GM21723 (cell line): ENCODE data around the gene EHD3.

Experiments
- ATAC-seq: cut with Tn5 transposase; IDR thresholded peaks from one replicate; pipeline ENCODE4 v1.9.1; 2021; ENCODE audit warnings: mild to moderate bottlenecking, moderate library complexity; ENCODE audit not compliant: unreplicated experiment

The EHD3 gene

DNA sequence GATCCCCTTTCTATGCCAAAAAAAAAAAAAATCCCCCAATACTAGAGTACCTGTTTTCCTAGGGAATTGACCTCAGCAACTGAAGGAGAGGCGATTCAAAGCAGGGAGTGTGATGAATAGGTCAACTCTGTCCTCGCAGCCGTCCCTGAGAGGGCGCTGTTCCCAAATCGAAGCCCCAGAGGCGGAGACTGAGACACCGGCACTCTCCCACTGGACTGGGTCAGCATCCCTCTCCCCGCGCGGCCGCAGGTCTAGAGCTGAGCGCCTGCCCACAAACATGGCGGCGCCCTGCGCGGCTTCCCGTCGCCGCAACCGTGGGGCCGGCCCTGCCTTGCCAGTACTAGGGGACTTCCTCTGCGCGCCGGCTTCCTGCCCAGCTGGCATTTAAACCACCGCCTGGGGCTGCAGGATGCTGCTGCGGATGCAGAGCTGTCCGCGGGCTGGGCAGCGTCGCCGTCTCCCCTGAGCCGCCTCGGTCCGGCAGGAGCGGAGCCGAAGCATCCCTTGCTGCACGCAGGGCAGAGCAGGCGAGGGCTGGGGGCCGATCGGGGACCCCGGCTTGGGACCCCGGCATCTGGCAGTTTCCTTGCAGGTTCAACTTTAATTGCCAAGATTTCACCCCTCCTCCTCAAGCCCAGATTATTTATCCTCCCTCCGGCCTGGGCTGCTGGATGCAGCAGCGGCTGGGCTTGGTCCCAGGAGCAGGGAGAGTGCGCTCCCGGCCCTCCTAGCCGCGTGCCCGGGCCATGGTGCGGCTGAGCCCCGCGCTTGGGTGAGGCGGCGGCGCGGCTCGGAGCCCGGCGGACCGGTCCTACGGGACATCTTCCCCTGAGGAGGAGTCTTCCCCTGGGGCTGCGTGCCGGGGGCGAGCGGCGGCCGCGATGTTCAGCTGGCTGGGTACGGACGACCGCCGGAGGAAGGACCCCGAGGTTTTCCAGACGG, at the start of gene EHD3:
TSS of gene EHD3 (plus strand) at position 412 of the 942 bp plus-strand sequence. CDS start at position 882, 470 bp downstream.
- peak; percentile 97 for ATAC-seq

GRCh38 chr2:31187166-31187565, 46.8 kb upstream of the EHD3 start:
- ATAC-seq, result no peak

DNA sequence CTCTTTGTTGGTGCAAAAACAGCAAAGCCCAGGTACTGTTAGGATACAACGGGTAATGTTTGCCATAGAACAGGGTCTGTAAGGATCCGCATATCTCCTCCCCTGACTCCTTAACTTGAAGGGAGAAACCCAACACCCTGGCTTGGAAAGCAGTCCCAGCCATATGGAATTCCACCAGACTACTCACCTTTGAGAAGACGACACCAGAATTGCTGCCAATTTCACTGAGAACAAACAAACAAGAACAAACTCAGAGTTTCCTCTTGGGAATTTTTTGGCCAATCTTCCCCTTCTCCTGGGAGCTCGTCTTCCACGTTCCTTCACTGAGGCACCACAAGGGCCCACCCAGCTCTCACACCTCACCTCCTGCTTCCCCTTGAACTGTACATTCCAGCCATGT, 45.8 kb upstream of the EHD3 start:
- no peak for ATAC-seq

- ATAC-seq, result no peak
These were observed 44.8 kb upstream of the EHD3 start for GRCh38 chr2:31189141-31189540.

GRCh38 chr2:31190188-31190587, 43.8 kb upstream of the EHD3 start:
- ATAC-seq, result no peak

DNA sequence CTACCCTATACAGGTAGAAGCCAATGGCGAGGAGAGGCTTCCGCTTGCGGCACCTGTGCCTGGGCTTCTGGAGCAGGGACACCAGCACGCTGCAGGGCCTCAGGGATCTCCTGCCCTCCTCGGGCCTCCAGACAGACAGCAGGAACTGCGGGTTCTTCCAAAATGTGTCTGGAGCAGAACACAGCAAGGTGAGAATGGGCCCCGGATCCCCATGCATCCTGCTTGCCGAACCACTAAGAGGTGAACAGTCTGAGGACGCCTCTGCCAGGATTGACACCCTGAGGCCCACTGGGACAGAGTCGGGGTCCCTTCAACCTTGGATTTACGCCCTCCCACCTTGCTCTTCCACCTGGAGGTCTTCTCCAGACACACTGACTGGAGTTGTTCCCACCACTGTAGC, 42.0 kb upstream of the EHD3 start:
- ATAC-seq, result no peak

DNA sequence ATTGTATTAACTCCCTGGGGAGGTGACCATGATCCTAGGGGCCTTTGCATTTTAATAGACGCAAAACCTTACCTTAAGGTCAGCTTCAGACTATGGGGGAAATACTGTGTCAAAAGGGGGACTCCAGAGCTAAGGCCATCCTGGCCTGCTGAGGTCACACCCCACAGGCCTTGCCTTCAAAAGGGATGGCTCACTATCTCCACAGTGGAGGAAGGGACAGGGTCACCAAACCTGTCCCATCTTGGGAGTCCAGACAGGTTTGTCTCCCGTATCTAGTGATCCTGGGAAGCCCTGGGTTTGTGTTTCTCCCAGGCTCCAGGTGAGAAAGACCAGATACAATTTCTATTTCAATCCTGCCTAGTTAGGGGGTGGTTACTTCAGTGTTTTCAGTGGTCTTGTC, 41.6 kb upstream of the EHD3 start:
- no peak for ATAC-seq

DNA sequence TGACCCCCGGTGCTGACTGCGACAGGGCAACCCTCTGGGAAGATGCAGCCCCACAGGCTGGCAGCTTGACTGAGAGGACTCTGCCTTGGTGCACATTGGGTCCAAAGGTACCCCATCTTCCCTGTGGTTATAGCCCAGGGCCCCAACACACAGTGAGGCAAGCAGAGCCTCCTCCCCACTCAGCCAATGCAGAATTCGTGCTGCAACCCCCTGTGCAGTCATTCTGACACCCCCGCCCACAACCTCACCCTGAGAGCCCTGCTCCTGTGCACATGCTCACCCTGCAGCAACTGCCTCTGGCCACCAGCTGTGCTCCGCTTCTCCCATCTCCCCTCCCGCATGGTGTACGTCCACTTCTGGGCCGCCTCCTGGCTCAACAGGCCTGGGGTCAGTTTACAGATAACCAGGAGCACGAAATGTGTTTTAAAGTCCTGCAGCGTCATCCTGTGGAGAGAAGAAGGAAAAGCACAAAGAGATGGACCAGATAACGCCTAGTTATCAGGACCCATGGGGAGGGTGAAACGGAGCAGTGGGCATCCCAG, 41.0 kb upstream of the EHD3 start:
- no peak for ATAC-seq

- no peak for ATAC-seq
These were observed 40.1 kb upstream of the EHD3 start for GRCh38 chr2:31193806-31194205.

DNA sequence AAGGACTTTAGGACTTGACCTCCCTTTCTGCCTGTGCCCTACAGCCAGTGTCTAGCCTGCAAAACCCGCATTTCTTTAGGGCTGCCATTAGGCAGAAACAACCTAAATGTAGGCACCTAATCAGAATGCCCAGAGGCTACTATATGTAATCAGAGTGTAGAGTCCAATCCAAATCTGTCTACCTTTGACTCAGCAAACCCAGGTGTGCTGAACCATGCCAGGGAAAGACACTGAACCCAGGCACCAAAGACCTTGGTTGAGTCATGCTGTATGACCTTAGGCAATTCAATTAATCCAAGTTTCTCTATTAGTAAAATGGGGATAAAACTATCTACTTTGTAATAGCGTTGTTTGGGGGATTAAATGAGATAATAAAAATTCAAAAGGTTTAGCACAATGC, 37.3 kb upstream of the EHD3 start:
- no peak for ATAC-seq

DNA sequence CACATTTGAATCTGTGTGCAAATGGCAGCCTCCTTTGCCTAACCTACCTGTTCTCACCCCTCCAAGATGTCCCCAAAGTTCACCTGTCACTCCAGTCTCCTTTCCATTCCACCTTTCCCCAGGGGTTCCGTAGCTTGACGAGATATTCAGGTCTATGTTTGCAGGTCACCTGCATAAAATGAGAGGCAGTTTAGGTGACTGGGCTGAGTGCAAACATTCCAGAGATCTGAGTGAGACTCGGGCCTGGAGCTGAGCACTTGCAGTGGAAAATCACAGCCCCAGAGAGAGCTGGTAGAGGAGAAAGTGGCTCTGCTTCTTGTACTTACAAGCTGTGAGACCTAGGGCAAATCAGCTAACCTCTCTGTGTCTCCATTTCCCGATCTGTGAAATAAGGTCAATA, 36.8 kb upstream of the EHD3 start:
- ATAC-seq, result no peak

DNA sequence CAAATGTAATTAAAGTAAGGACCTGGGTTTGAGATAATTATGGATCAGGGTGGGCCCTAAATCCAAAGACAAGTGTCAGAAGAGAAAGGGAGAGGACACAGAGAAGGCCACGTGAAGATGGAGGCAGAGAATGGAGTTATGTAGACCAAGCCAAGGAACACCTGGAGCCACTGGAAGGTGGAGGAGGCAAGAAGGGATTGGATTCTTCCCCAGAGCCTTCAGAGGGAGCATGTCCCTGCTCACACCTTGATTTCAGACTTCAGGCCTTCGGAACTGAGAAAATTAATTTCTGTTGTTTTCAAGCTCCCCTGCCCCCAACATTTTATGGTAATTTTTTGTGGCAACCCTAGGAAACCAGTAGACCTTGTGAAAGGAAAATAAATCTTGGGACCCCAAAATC, 36.3 kb upstream of the EHD3 start:
- ATAC-seq, result no peak

DNA sequence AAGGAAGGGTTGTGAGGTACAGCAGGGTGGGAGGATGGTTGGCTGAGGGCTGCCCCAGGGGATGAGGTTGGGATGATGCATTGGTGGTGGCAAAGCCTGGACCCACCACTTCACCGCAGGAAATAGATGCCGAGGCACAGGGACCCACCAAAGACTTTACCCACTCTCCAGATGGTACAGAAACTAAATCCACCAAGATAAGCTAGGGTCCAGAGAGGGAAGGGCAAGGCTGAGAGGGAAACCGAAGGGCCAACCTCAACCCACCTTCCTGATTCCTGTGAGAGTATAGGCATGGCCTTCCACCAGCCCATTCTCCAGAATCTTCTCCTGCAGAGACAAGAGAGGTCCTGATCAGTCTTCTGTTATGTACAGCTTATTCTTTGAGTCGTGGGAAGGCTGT, 34.7 kb upstream of the EHD3 start:
- no peak for ATAC-seq

- no peak for ATAC-seq
These were observed 33.0 kb upstream of the EHD3 start for GRCh38 chr2:31200972-31201371.

DNA sequence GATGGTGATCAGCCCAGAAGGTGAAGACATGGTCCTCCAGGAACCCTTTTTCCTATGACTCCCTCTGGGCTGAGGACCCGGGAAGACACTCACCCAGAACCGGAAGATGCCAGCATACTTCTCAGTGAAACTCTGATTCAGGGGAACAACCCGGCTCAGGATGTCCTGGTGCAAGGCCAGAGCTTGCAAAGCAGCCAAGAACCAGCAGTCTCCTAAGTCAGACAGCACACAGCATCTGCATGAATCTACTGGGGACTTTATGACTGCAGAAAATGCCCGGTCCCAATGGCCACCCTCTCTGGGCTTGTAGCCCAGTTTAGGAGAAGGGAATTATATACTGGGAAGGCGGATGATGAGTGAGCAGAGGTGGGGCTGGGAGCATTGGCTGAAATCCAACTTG, 31.9 kb upstream of the EHD3 start:
- ATAC-seq, result no peak

DNA sequence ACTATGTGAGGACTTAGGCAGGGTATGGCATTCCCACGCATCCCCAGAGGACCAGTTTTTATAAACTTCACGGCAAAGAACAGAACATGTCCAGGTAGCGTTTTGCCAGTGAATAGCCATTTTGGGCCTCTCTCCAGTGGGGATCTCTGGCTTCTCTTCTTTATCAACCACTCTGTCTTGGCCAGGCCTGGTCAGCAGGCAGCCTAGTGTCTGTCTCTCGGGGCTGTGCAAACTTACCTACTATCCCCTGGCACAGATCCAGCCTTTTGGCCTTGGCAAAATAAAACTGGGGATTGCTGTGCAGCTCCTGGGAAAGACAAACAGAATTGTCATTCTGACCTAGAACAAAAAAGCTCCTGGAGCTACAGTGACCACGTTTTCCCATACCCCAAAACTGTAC, 31.1 kb upstream of the EHD3 start:
- no peak for ATAC-seq

- ATAC-seq, result no peak
These were observed 30.0 kb upstream of the EHD3 start for GRCh38 chr2:31203916-31204315.

- no peak for ATAC-seq
These were observed 29.2 kb upstream of the EHD3 start for GRCh38 chr2:31204783-31205182.

DNA sequence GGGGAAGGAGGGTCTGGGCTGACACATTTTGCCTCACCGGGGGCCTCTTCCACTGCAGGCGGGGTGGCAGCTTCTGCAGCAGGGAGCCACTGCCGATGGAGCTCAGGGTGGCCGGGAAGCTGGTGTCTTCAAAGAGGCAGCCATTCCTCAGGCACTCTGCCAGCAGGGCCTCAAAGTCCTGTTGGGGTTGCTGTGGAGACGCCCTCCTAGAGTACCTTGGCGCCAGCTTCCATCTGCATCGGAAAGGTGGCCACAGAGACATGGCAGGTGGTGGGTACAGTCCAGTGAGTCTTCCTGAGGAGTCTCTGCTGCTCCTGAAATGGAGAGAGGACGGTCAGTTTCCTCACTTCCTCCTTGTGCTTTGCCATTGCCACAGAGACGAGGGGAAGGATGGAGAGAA, 28.8 kb upstream of the EHD3 start:
- no peak for ATAC-seq

DNA sequence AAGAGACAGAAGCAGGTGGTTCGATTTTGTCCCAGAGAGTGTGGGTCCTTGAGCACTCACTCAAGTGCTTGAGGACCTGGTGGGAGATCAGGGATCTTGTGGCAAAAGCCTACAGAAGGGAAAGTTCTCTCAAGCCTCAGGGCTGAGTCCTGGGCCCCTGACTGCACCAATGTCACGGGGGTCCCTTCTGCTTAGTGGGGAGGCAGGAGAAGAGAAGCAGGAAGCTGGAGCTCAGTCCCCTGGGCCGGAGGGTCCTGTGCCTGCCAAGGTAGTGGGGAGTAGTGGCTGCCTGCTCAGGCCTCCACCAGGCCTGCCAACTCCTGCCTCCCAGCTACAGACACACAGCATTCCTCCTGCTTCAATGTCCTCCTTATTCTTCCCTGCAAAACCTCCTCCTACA, 28.3 kb upstream of the EHD3 start:
- ATAC-seq, result no peak

DNA sequence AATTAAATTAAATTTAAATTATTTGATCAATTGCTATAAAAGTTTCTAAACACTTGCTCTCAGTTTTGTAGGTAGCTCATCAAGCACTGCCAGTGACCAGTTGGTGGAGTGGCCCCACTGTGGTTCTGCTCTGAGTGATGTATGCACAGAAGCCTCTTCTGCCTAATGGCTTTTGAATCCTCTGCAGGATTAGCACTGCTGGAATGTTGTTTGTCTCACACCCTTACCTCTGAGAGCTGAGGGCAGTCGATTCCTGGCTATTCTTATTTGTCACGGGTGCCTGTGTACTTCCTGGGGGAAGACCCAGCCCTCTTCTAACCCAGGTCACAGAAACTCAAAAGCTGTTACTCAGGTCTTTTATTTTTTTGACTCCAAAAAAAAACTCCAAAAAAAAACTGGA, 26.2 kb upstream of the EHD3 start:
- peak; percentile 71 for ATAC-seq

- ATAC-seq, result no peak
These were observed 25.7 kb upstream of the EHD3 start for GRCh38 chr2:31208240-31208639.
